Esophagus muscularis mucosa (tissue), 4 donors: ENCODE measurements around the gene SPTBN1.

ENCODE experiments used
- CTCF ChIP-seq, 3 experiments: fragments of 200-600 bp in 2 of 3; fragments of 450-650 bp in 1 of 3; sonication (generic) in 2 of 3; IDR thresholded peaks; one replicate each; pipeline ENCODE4 v1.5.1; 2017 to 2019; ENCODE audit warnings: antibody characterized with exemption in 3 of 3, mild to moderate bottlenecking in 2 of 3, moderate library complexity in 1 of 3
- EP300 ChIP-seq: sonication (generic); formaldehyde crosslinking; IDR thresholded peaks from one replicate; pipeline ENCODE4 v1.6.1; 2017; ENCODE audit warnings: antibody characterized with exemption
- POLR2A ChIP-seq: fragments of 450-650 bp; IDR thresholded peaks from one replicate; pipeline ENCODE4 v1.6.1; 2017; ENCODE audit warnings: antibody characterized with exemption, moderate library complexity, mild to moderate bottlenecking, low read depth

- TF ChIP-seq CTCF (IDR thresholded peaks at IDR 0.05) = no peak
- no peak for TF ChIP-seq POLR2A
- TF ChIP-seq EP300 = no peak
Measured at GRCh38 chr2:54508541-54508940, 52.4 kb downstream of the SPTBN1 start.
